Muscle layer of duodenum (tissue), 2 donors: ENCODE measurements around the gene FBXL12.
"Not testable (repeated sequence)": the region's sequence is repeated elsewhere in the genome, so short reads cannot be mapped to it uniquely, and the experiment has no call there.

Source experiments
- H3K27ac ChIP-seq: one replicate; pipeline ENCODE4 v1.7.0; 2013; ENCODE audit warnings: mild to moderate bottlenecking, low read length
- H3K27me3 ChIP-seq: one replicate; pipeline ENCODE4 v1.7.0; 2013; ENCODE audit warnings: low read depth, mild to moderate bottlenecking, control low read depth, low read length
- H3K36me3 ChIP-seq, 2 donors: one replicate each; pipeline ENCODE4 v1.7.0; 2013; ENCODE audit warnings: low read length in 2 of 2, control low read depth in 1 of 2, mild to moderate bottlenecking in 1 of 2; ENCODE audit not compliant: insufficient read depth in 2 of 2, control insufficient read depth in 1 of 2
- H3K4me1 ChIP-seq, 2 donors: one replicate each; pipeline ENCODE4 v1.7.0; 2013; ENCODE audit warnings: low read length in 2 of 2, mild to moderate bottlenecking in 2 of 2, control low read depth in 1 of 2, moderate library complexity in 1 of 2; ENCODE audit not compliant: insufficient read depth in 2 of 2, control insufficient read depth in 1 of 2
- H3K4me3 ChIP-seq, 2 donors: one replicate each; pipeline ENCODE4 v1.7.0; 2013; ENCODE audit warnings: low read length in 2 of 2, low read depth in 1 of 2, mild to moderate bottlenecking in 1 of 2
- H3K9me3 ChIP-seq, 2 donors: one replicate each; pipeline ENCODE4 v1.7.0; 2013; ENCODE audit warnings: low read length in 2 of 2, control low read depth in 1 of 2, mild to moderate bottlenecking in 1 of 2; ENCODE audit not compliant: control insufficient read depth in 1 of 2
- donor health status: healthy.

The FBXL12 gene

GRCh38 chr19:9835507-9835949 lies 16.6 kb upstream of the FBXL12 start:
- Histone ChIP-seq H3K9me3 (no peaks in the 10 kb centered on the region), H3K36me3 (peaks cover 2 to 21% of the 10 kb centered on the region in 2 donors), H3K4me1 (peaks cover 0 to 25% of the 10 kb centered on the region in 2 donors), H3K4me3 (peak overlapping the region; percentile 75 to 98), H3K27me3 (no peaks in the 10 kb centered on the region), H3K27ac (no peak overlapping the region)

GRCh38 chr19:9834726-9835506 lies 16.0 kb upstream of the FBXL12 start, which contains the start of gene PIN1:
TSS of gene PIN1 (plus strand) at chr19:9835318. CDS start at chr19:9835345, 27 bp downstream.
- Histone ChIP-seq H3K9me3 (no peaks in the 10 kb centered on the region), H3K36me3 (peaks cover 3 to 15% of the 10 kb centered on the region in 2 donors), H3K4me3 (peak within 1 kb of the TSS; percentile 77 to 98), H3K27me3 (no peaks in the 10 kb centered on the region), H3K4me1 (peaks cover 0 to 24% of the 10 kb centered on the region in 2 donors), H3K27ac (no peak within 1 kb of the TSS)

- Histone ChIP-seq H3K9me3 (no peaks in the 10 kb centered on the region), H3K36me3 (peaks cover 4 to 9% of the 10 kb centered on the region in 2 donors), H3K4me3 (peak overlapping the region; percentile 77 to 98), H3K27ac (no peak overlapping the region), H3K4me1 (peaks cover 0 to 20% of the 10 kb centered on the region in 2 donors), H3K27me3 (no peaks in the 10 kb centered on the region)
Measured at GRCh38 chr19:9834307-9834725, 15.4 kb upstream of the FBXL12 start.

- H3K9me3 ChIP-seq, result no peaks in the 10 kb centered on the region
- H3K27ac ChIP-seq, result peak overlapping the region; percentile 80
- H3K4me1 ChIP-seq, result peaks cover 5 to 23% of the 10 kb centered on the region in 2 donors
- H3K4me3 ChIP-seq, result peak overlapping the region; percentile 91 to 100
- peaks cover 0 to 4% of the 10 kb centered on the region in 2 donors for H3K36me3 ChIP-seq
- no peaks in the 10 kb centered on the region for H3K27me3 ChIP-seq
Measured at GRCh38 chr19:9828551-9829063, 9.7 kb upstream of the FBXL12 start.

GRCh38 chr19:9827289-9828238 lies 8.7 kb upstream of the FBXL12 start, which contains the start of gene UBL5:
TSS of gene UBL5 (plus strand) at chr19:9827918. CDS start at chr19:9828338, 420 bp downstream.
- Histone ChIP-seq H3K27ac (peak within 1 kb of the TSS; percentile 80), H3K9me3 (no peaks in the 10 kb centered on the region), H3K36me3 (peaks cover 0 to 4% of the 10 kb centered on the region in 2 donors), H3K27me3 (no peaks in the 10 kb centered on the region), H3K4me1 (peaks cover 5 to 23% of the 10 kb centered on the region in 2 donors), H3K4me3 (peak within 1 kb of the TSS; percentile 91 to 100)

GRCh38 chr19:9823816-9824215 lies 4.9 kb upstream of the FBXL12 start:
- H3K4me1 ChIP-seq, result peaks cover 5 to 26% of the 10 kb centered on the region in 2 donors
- no peaks in the 10 kb centered on the region for H3K27me3 ChIP-seq
- no peaks in the 10 kb centered on the region for H3K36me3 ChIP-seq
- no peak overlapping the region for H3K4me3 ChIP-seq
- H3K27ac ChIP-seq, result no peak overlapping the region
- H3K9me3 ChIP-seq, result no peaks in the 10 kb centered on the region

GRCh38 chr19:9820034-9820433 lies 1.2 kb upstream of the FBXL12 start:
- peak overlapping the region; percentile 69 for H3K27ac ChIP-seq
- peaks cover 0 to 22% of the 10 kb centered on the region in 2 donors for H3K4me1 ChIP-seq
- peaks cover 0 to 11% of the 10 kb centered on the region in 2 donors for H3K36me3 ChIP-seq
- not testable (repeated sequence) for H3K9me3 ChIP-seq, H3K27me3 ChIP-seq
- H3K4me3 ChIP-seq, result peak overlapping the region; percentile 35 to 42

- Histone ChIP-seq H3K4me3 (peak overlapping the region; percentile 35 to 42), H3K9me3 (no peaks in the 10 kb centered on the region), H3K36me3 (peaks cover 0 to 11% of the 10 kb centered on the region in 2 donors), H3K27ac (peak overlapping the region; percentile 69), H3K4me1 (peaks cover 0 to 22% of the 10 kb centered on the region in 2 donors), H3K27me3 (no peaks in the 10 kb centered on the region)
Measured at GRCh38 chr19:9819596-9819909, 674 bp upstream of the FBXL12 start.

- Histone ChIP-seq H3K9me3 (no peaks in the 10 kb centered on the region), H3K27me3 (no peaks in the 10 kb centered on the region), H3K27ac (peak overlapping the region; percentile 88), H3K36me3 (peaks cover 0 to 11% of the 10 kb centered on the region in 2 donors), H3K4me3 (peak overlapping the region; percentile 86 to 91), H3K4me1 (peaks cover 0 to 22% of the 10 kb centered on the region in 2 donors)
Measured at GRCh38 chr19:9818175-9818733, 625 bp downstream of the FBXL12 start.

GRCh38 chr19:9811139-9811538 lies 7.7 kb downstream of the FBXL12 start:
- Histone ChIP-seq H3K36me3 (peaks cover 14 to 39% of the 10 kb centered on the region in 2 donors), H3K9me3 (no peaks in the 10 kb centered on the region), H3K27ac (no peak overlapping the region), H3K4me1 (no peaks in the 10 kb centered on the region), H3K4me3 (no peak overlapping the region), H3K27me3 (no peaks in the 10 kb centered on the region)
